ENCODE data around the gene MAST1. TPM values are rescaled to one million over a fixed set of nuclear protein-coding genes. Genes with fewer than 3 reads are reported as not detected.
A peak's percentile ranks its signal among the peaks of the same experiment; 100 is the strongest.

The MAST1 gene
- total and polyA plus RNA-seq, 2 donors (not counting 1 experiment from before 2014, with no cell fraction given), result 0.39 to 1.1 TPM

DNA sequence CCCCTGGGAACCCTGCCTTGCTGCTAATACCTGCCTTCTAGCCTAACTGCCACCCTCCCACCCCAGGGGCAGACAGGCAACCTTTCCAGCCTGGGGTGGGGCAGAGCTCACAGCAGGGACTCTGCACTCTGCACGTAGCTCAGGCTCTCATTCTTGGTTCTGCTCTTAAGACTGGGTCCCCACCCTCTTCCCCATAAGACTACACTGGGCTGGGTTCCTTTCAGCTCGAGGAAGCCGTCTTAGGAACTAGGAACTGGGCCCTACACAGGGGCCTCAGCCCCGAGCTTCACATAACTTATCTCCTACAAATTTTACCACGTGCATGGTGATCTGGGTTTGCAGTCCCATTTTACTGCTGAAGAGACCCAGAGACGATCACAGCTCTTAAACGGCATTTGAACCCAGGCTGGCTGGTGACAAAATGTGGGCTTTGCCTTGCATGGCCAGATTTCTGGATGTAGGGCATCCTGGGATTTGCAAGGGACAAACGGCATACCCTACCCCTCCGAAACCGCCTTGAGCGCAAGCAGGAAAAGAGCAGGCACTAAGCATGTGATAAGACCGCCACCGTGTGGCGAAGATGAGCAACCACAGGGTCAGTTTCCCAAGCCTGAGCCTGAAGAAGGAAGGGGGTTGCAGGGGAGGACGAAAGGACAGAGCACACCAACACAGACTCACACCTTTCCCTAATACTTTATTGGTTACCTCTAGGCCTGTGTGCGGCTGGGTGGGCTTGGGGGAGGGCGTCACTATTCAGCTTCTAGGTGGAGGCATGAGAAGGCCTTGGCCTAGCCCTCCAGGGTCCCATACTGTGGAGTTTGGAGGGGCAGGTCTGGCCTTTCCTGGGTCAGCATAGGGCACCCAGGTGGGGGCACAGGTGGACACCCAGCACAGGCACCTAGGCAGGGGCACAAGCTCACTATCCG lies 41.9 kb upstream of the MAST1 start:
- intact Hi-C loops (cut with micrococcal nuclease), result loop anchor here (1.0 to 2.0 kb wide), 5 partner anchors 10 to 50 kb away; partner anchors contain the start of gene RNASEH2A
- Histone ChIP-seq H3K9ac (ENCODE audit: low read length) (peak overlapping the region; percentile 34), H3K4me2 (replicated peaks; ENCODE audit: low read depth, low read length, poor library complexity, severe bottlenecking) (peak overlapping the region; percentile 81), H3K4me3 (ENCODE audit: control extremely low read depth in 1 of 5, extremely low read depth in 1 of 5, insufficient read depth in 1 of 5, low read depth in 2 of 5, low read length in 4 of 5) (peak overlapping the region in 4 of 5 experiments; percentile 14 to 52 (median 34)), H2AFZ (ENCODE audit: insufficient read depth, low read depth, low read length, poor library complexity, severe bottlenecking) (peak overlapping the region; percentile 18), H3K9me3 (ENCODE audit: control extremely low read depth in 1 of 3, control insufficient read depth in 2 of 3, insufficient read depth in 1 of 3, low read length in 2 of 3) (no peaks in the 10 kb centered on the region), H4K20me1 (ENCODE audit: control insufficient read depth, insufficient read depth, low read length, poor library complexity, severe bottlenecking) (peaks cover 18% of the 10 kb centered on the region), H3K27me3 (replicated peaks in 1 of 4; ENCODE audit: control extremely low read depth in 1 of 4, control insufficient read depth in 3 of 4, insufficient read depth in 4 of 4, low read length in 3 of 4) (no peaks in the 10 kb centered on the region), H3K79me2 (ENCODE audit: control insufficient read depth, insufficient read depth, low read length) (peaks cover 29% of the 10 kb centered on the region), H3K36me3 (replicated peaks in 1 of 2; ENCODE audit: control extremely low read depth in 1 of 2, control insufficient read depth in 1 of 2, extremely low read depth in 1 of 2, insufficient read depth in 2 of 2, low read length in 1 of 2) (peaks cover 0 to 7% of the 10 kb centered on the region in 2 experiments), H3K27ac (ENCODE audit: low read length in 2 of 2) (peak overlapping the region; percentile 3 to 57), H3K4me1 (ENCODE audit: control insufficient read depth in 2 of 2, insufficient read depth in 2 of 2, low read length in 2 of 2) (peaks cover 32 to 39% of the 10 kb centered on the region in 2 donors)
- Mint-ChIP-seq H3K27me3 (no peaks in the 10 kb centered on the region), H3K27ac (peak overlapping the region; percentile 88), H3K4me1 (peaks cover 28% of the 10 kb centered on the region), H3K9me3 (ENCODE audit: insufficient read depth) (no peaks in the 10 kb centered on the region), H3K4me3 (peak overlapping the region; percentile 87)
- no peak for TF ChIP-seq EZH2 (IDR thresholded peaks at IDR 0.05; ENCODE audit: borderline replicate concordance, insufficient read depth, low read depth, low read length, poor library complexity, severe bottlenecking)
- TF ChIP-seq, protein P1, sequence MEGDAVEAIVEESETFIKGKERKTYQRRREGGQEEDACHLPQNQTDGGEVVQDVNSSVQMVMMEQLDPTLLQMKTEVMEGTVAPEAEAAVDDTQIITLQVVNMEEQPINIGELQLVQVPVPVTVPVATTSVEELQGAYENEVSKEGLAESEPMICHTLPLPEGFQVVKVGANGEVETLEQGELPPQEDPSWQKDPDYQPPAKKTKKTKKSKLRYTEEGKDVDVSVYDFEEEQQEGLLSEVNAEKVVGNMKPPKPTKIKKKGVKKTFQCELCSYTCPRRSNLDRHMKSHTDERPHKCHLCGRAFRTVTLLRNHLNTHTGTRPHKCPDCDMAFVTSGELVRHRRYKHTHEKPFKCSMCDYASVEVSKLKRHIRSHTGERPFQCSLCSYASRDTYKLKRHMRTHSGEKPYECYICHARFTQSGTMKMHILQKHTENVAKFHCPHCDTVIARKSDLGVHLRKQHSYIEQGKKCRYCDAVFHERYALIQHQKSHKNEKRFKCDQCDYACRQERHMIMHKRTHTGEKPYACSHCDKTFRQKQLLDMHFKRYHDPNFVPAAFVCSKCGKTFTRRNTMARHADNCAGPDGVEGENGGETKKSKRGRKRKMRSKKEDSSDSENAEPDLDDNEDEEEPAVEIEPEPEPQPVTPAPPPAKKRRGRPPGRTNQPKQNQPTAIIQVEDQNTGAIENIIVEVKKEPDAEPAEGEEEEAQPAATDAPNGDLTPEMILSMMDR (IDR thresholded peaks at IDR 0.05), result peak; percentile 96
- ChIA-PET CTCF (interaction anchor here (0.7 to 17.9 kb wide), 28 partner anchors 10 to 300 kb away, joined by 3 to 1147 read pairs (median 4); partner anchors contain the start of genes DHPS, GET3, HOOK2 and RNASEH2A), POLR2A (interaction anchor here (0.5 to 6.8 kb wide), 11 partner anchors 10 to 94 kb away, joined by 4 to 233 read pairs (median 5); partner anchors contain the start of genes GCDH, HOOK2 and RNASEH2A)
- no peak for ATAC-seq (ENCODE audit: low read depth)
- WGBS (ENCODE audit: insufficient coverage), result 10% methylated on average over 15 of the region's 18 CpGs
- DNase-seq, result peak; percentile 89
